NCI-H1105 treated with DMSO at 0.1 percent for 48 hours (cell line): ENCODE measurements around the gene TM9SF4.

ENCODE experiments used
- DNase-seq: peaks from one replicate; lab custom pipeline; 2025; lab: John Stamatoyannopoulos, UW

Gene TM9SF4

DNA sequence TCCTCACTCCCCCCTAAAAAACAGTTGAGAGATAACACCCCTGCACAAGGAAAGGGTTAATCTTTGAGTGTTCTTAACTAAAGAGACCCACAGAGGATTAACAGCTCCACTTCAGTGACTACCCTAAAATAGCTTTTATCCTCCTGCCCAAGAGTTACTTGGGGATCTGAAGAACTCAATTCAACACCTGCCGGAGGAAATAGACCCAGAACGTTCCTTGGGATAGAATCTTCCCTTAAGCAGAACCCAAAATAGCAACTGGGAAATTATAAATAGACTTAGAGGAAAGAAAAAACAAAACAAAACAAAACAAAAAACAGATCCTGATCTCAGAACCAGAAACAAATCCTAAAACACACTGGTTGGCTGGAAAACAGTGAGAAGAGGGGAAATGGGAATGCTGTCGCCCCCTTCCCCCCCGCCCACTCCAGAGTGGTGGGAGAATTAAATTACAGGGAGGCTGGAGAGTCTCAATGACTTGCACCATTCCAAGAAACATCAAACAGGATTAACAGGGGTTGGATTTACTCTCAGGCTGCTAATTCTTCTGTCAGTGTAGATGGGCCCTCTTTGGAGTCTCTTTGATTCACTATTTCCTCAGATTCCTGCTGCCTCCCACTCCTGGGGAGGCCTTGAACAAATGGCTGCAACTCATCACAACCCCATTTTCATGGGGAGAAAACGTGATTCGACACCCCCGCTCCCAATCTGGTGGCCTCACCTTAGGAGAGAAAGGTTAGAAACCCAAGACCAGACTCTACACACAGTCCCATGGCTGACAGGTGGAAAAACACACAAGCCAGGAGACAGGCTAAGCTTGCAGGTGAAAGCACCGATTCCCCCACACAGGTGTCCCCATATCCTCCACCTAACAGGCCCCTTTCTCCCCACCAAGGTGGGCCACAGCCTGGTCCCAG, 96.6 kb downstream of the TM9SF4 start:
- no peak for DNase-seq

DNA sequence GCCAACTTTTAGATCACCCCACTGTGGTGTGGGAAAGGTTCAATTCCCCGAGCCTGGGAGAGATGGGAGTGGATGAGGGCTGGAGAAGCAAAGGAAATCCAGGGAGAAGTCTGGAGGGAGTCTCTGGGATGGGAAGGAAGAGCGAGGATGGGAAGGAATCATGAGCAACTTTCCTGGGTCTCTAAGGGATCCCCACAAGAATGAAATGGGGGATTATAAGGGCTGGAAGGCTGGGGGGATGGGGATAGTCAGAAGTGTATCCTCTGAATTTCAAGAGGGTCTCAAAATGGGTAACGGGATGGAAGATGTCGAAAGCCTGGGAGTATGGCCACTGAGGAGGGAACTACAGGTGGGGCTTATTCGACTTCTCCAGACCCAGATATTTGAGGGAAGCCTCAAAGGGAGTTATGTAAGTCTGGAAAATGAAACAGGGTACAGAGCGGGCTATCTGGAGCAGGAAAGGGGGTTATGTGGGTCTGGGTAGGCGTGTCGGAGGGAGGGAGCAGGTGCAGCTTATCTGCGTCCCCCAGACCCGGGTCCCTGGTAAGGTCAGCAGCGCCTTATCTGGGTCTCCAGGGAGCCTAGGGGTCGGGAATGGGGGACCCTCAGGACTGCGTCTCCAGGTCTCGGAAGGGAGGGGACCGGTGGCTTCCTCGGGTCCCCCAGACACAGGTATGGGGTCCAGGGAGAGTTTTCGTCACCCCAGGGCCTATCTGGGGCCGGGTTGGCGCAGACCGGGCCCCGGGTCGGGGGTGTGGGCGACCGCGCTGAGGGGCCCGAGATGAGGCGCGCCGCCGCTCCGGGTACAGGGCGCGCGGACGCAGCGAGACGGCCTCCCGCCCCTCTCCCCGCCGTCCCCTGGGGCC, 97.5 kb downstream of the TM9SF4 start:
- no peak for DNase-seq

DNA sequence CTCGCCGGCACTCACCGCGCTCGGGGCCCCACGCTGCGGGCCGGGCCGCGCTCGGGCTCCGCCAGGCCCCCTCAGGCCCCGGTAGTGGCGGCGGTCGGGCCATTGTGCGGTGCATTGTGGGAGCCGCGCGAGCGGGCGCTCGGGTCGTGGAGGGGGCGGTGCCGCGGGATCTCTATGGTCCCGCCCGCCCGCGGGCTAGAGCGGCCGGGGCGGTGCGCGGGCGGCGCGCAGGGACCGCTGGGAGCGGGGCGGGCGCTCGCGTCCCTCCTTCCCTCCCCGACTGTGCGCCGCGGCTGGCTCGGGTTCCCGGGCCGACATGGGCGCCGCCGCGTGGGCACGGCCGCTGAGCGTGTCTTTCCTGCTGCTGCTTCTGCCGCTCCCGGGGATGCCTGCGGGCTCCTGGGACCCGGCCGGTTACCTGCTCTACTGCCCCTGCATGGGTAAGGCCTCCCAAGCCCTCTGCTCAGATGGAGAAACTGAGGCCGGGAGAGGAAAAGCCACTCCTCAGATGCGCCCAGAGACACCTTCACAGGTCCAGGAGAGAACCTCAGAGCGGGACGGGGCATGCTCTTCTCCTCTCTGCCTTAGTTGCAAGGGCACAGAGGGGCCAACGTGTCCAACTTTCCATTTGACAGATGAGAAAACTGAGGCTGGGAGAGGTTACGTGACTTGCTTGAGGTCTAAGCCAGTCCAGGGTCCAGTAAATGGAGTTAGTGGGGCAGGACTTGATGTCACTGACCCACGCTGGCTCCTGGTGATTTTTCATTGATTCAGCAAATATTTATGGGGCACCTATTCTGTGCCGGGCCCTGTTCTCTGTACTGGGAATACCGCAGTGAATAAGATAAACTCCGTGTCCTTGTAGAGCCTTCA, 98.3 kb downstream of the TM9SF4 start, which contains the start of the genes PLAGL2 and POFUT1:
PLAGL2 (minus strand) TSS at position 118 of the 873 bp plus-strand sequence. CDS start 5,565 bp downstream, outside the sequence.
POFUT1 (plus strand) TSS at position 255 of the 873 bp plus-strand sequence; CDS start at position 317, 62 bp downstream.
- DNase-seq: peak; percentile 82

DNA sequence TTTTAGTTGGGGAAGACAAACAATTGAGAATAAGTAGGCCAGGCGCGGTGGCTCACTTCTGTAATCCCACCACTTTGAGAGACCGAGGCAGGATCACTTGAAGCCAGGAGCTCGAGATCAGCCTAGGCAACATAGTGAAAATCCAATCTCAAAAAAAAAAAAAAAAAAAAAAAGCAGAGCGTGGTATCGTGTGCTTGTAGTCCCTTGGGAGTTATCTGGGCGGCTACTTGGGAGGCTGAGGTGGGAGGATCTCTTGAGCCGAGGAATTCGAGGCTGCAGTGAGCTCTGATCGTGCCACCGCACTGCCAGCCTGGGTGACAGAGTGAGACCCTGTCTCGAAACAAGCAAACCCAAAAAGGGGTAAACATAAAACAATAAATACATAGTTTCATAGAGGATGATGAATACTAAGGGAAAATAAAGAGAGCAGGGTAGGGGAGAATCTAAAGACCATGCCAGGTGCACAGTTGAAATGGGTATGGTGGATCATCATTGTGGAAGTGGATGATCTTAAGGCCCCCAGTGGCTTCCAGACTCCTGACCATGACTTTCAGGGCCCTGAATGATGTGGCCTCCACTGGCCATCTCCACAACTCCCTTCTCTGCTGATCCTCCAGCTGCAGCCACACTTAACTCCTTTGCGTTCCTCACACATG, 99.1 kb downstream of the TM9SF4 start:
- no peak for DNase-seq

DNA sequence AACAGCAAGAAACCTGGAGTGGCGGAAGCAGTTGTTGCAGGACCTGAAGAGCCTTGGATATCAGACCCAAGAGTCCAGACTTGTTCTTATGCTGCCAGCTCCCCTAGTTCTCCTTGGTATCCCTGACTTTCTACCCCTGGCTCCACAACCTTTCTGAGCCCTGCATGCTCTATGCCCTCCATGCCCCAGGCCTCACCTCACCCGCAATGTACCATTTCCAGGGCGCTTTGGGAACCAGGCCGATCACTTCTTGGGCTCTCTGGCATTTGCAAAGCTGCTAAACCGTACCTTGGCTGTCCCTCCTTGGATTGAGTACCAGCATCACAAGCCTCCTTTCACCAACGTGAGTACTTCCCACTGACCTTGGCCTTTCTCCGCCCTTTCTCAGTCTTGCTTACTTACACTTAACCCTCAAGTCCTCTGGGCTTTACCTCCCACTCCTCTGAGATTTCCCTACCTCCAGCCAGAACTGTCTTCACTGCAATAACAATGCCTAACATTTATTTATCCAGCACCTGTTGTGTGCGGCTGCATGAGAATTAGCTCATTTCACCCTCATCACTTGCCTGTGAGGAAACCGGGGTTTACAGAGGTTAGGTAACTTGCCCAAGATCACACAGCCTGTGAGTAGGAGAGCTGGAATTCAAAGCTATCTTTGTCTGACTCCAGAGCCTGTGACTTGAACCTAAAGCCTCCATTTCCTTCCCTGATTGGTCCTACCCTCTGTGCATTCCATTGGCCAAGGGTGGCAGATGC, 100.5 kb downstream of the TM9SF4 start:
- DNase-seq: no peak

DNA sequence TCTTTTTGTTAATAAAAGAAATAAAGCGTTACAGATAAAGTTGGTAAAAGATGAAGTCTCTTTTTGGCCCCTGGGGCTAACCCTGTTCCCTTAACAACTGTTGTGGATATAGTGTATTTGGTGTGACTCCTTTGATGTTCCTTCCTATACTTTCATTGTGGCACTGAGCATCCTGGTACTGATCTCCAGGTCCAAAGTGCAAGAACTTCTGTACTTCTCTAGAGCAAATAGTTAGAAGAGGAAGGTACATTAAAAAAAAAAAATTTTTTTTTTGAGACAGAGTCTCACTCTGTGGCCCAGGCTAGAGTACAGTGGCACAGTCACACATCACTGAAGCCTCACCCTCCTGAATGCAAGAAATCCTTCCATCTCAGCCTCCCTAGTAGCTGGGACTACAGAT, 104.4 kb downstream of the TM9SF4 start:
- no peak for DNase-seq

DNA sequence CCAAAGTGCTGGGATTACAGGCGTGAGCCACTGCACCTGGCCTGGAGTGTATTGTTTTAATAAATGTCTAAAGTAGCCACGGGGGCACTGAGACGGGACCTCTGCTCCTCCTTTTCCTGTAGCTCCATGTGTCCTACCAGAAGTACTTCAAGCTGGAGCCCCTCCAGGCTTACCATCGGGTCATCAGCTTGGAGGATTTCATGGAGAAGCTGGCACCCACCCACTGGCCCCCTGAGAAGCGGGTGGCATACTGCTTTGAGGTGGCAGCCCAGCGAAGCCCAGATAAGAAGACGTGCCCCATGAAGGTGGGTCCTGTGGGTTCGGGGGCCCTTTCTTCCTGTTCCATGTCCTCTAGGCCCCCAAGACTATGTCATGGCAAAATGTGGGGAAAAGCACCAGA, 105.6 kb downstream of the TM9SF4 start:
- DNase-seq: no peak

DNA sequence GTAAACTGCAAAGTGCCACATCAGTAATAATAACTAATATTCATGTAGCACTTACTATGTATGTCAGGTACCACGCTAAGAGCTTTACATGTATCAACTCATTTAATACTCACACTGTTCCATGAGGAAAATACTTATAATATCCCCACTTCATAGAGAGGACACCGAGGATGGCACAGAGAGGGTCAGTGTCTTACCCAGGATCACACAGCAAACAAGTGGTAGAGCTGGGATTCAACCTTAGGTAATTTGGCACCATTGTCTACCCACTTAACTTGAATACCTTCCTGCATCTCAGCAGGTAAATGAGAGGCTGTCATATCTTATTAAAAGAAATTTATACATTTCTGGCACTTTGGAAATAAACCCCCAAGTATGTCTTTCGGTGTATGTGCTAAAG, 106.2 kb downstream of the TM9SF4 start:
- DNase-seq: no peak

DNA sequence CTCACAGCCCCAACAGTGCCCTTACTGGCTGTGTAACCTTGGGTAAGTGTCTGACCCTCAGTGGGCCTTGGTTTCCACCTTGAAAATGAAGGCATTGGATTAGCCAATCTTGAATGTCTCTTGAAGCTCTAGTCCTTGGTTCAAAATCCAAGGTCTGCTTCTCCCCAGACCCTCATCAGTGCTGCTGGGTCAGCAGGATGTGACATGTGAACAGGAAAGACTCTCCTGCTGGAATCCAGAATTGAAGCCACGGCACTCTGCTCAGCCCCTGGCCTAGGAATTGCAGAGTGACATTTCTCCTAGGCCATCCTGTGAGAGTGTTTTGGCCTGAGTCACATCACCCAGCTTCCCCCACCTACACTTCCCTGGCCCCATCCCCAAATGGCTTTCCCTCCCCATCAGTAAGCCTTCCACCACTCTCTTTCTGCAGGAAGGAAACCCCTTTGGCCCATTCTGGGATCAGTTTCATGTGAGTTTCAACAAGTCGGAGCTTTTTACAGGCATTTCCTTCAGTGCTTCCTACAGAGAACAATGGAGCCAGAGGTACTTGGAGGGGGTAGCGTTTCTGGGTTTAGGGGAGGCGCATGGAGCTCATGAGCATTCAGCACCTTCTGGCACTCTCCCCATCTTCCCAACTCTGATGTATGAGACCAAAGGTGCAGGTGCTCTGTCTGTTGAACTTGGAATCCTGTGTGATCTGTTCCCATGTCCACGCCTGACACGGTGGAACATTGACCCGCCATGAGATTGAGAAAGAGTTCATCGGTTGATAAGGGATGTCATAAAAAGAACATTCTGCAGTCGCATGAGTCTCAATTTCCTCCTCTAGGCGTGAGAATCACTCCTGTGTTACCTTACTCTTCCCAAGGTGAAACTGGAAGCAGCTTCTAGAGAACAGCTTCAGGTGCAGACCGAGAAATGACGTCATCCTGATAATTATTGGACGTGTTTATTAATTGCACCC, 106.9 kb downstream of the TM9SF4 start:
- DNase-seq: no peak
